ENCODE data around the gene SULT2B1.
"Not testable (repeated sequence)": the region's sequence is repeated elsewhere in the genome, so short reads cannot be mapped to it uniquely, and the experiment has no call there.

SULT2B1 gene

GRCh38 chr19:48551437-48552302 lies at the start of gene SULT2B1:
TSS of gene SULT2B1 (plus strand) at chr19:48552172. CDS start at chr19:48552253, 81 bp downstream.
- no peak for DNase-seq

GRCh38 chr19:48502350-48503018 lies 49.5 kb upstream of the SULT2B1 start:
- DNase-seq: no peak

- DNase-seq: no peak
Measured at GRCh38 chr19:48506138-48506733, 45.7 kb upstream of the SULT2B1 start.

GRCh38 chr19:48507911-48508439 lies 44.0 kb upstream of the SULT2B1 start:
- DNase-seq: no peak

GRCh38 chr19:48508729-48509411 lies 43.1 kb upstream of the SULT2B1 start:
- DNase-seq: no peak

- no peak for DNase-seq
Measured at GRCh38 chr19:48509467-48510194, 42.3 kb upstream of the SULT2B1 start.

- no peak for DNase-seq
Measured at GRCh38 chr19:48510421-48511268, 41.3 kb upstream of the SULT2B1 start.

- DNase-seq: no peak
Measured at GRCh38 chr19:48511321-48511731, 40.6 kb upstream of the SULT2B1 start.

- no peak for DNase-seq
Measured at GRCh38 chr19:48511800-48512503, 40.0 kb upstream of the SULT2B1 start, which contains the start of gene LMTK3. TSS of gene LMTK3 (minus strand) at chr19:48511835. CDS start at chr19:48511576, 259 bp downstream.

GRCh38 chr19:48512504-48513288 lies 39.3 kb upstream of the SULT2B1 start:
- DNase-seq: no peak

- no peak for DNase-seq
Measured at GRCh38 chr19:48513289-48514122, 38.5 kb upstream of the SULT2B1 start.

GRCh38 chr19:48514123-48514458 lies 37.9 kb upstream of the SULT2B1 start:
- no peak for DNase-seq

- DNase-seq: no peak
Measured at GRCh38 chr19:48516536-48516935, 35.4 kb upstream of the SULT2B1 start.

- no peak for DNase-seq
Measured at GRCh38 chr19:48518207-48518606, 33.8 kb upstream of the SULT2B1 start.

- DNase-seq: not testable (repeated sequence)
Measured at GRCh38 chr19:48519426-48519825, 32.5 kb upstream of the SULT2B1 start.

- DNase-seq: no peak
Measured at GRCh38 chr19:48520134-48520533, 31.8 kb upstream of the SULT2B1 start.

- DNase-seq: no peak
Measured at GRCh38 chr19:48524221-48524620, 27.8 kb upstream of the SULT2B1 start.

GRCh38 chr19:48524732-48525131 lies 27.2 kb upstream of the SULT2B1 start:
- DNase-seq: no peak

GRCh38 chr19:48529156-48529555 lies 22.8 kb upstream of the SULT2B1 start:
- DNase-seq: no peak

Measured in amniotic stem cell (primary cell).